Measurements from ENCODE around the gene PRR14L. TPM values are rescaled to one million over a fixed set of nuclear protein-coding genes. Genes with fewer than 3 reads are reported as not detected.
"Not testable (repeated sequence)": the region's sequence is repeated elsewhere in the genome, so short reads cannot be mapped to it uniquely, and the experiment has no call there.

Gene PRR14L
- total RNA-seq: 10 to 100 TPM; 45.2 to 45.6 TPM

- ChIA-PET CTCF (no interaction called here), POLR2A (no interaction called here)
These were observed at the start of gene PRR14L for GRCh38 chr22:31749636-31750364. TSS of gene PRR14L (minus strand) at chr22:31750132. CDS start at chr22:31738860, 11,272 bp downstream.

GRCh38 chr22:31799358-31799757, 49.4 kb upstream of the PRR14L start:
- CTCF ChIA-PET: interaction anchor here (0.6 kb wide), 1 partner anchor 8 kb away, joined by 3 read pairs; no protein-coding TSS in a partner anchor
- POLR2A ChIA-PET: not testable (repeated sequence)

GRCh38 chr22:31790240-31790639, 40.3 kb upstream of the PRR14L start:
- ChIA-PET POLR2A (interaction anchor here (0.7 kb wide), 1 partner anchor 161 kb away, joined by 3 read pairs; no protein-coding TSS in a partner anchor), CTCF (interaction anchor here (0.6 kb wide), 1 partner anchor 201 kb away, joined by 4 read pairs; no protein-coding TSS in a partner anchor)

- ChIA-PET POLR2A (interaction anchor here (0.6 to 0.7 kb wide), 2 partner anchors 161 to 517 kb away, joined by 3 to 4 read pairs; no protein-coding TSS in a partner anchor), CTCF (no interaction called here)
These were observed 39.9 kb upstream of the PRR14L start for GRCh38 chr22:31789803-31790202.

GRCh38 chr22:31776231-31776630, 26.3 kb upstream of the PRR14L start:
- CTCF ChIA-PET: interaction anchor here (0.7 to 1.4 kb wide), 2 partner anchors 22 to 188 kb away, joined by 3 to 5 read pairs; partner anchors contain the start of gene DEPDC5
- POLR2A ChIA-PET: no interaction called here

- CTCF ChIA-PET: no interaction called here
- POLR2A ChIA-PET: interaction anchor here (0.6 kb wide), 1 partner anchor 13 kb away, joined by 5 read pairs; no protein-coding TSS in a partner anchor
These were observed 23.5 kb upstream of the PRR14L start for GRCh38 chr22:31773416-31773815.

- ChIA-PET CTCF (no interaction called here), POLR2A (interaction anchor here (1.0 kb wide), 1 partner anchor 107 kb away, joined by 6 read pairs; no protein-coding TSS in a partner anchor)
These were observed 18.6 kb upstream of the PRR14L start for GRCh38 chr22:31768422-31769059.

- ChIA-PET POLR2A (no interaction called here), CTCF (no interaction called here)
These were observed 14.9 kb upstream of the PRR14L start for GRCh38 chr22:31764785-31765184.

- CTCF ChIA-PET: interaction anchor here (0.6 kb wide), 1 partner anchor 33 kb away, joined by 7 read pairs; no protein-coding TSS in a partner anchor
- POLR2A ChIA-PET: interaction anchor here (0.6 kb wide), 1 partner anchor 36 kb away, joined by 3 read pairs; no protein-coding TSS in a partner anchor
These were observed 8.9 kb upstream of the PRR14L start for GRCh38 chr22:31758860-31759259.

- CTCF ChIA-PET: no interaction called here
- POLR2A ChIA-PET: interaction anchor here (0.6 kb wide), 1 partner anchor 97 kb away, joined by 6 read pairs; no protein-coding TSS in a partner anchor
These were observed 7.3 kb upstream of the PRR14L start for GRCh38 chr22:31757265-31757664.

- POLR2A ChIA-PET: no interaction called here
- CTCF ChIA-PET: interaction anchor here (1.0 kb wide), 1 partner anchor 60 kb away, joined by 3 read pairs; no protein-coding TSS in a partner anchor
These were observed 4.9 kb upstream of the PRR14L start for GRCh38 chr22:31754813-31755212.

- CTCF ChIA-PET: interaction anchor here (0.5 to 1.4 kb wide), 7 partner anchors 10 to 315 kb away, joined by 3 to 4 read pairs (median 3); no protein-coding TSS in a partner anchor
- POLR2A ChIA-PET: interaction anchor here (1.0 to 1.4 kb wide), 3 partner anchors 76 to 407 kb away, joined by 3 to 5 read pairs (median 3); partner anchors contain the start of gene PISD
These were observed 3.9 kb upstream of the PRR14L start, which contains the start of gene DEPDC5 for GRCh38 chr22:31753634-31754501. TSS of gene DEPDC5 (plus strand) at chr22:31754019. CDS start at chr22:31754922, 903 bp downstream.

- CTCF ChIA-PET: interaction anchor here (0.6 to 1.4 kb wide), 6 partner anchors 10 to 314 kb away, joined by 3 to 4 read pairs (median 3); no protein-coding TSS in a partner anchor
These were observed 3.2 kb upstream of the PRR14L start for GRCh38 chr22:31753005-31753633.

GRCh38 chr22:31752096-31752847, 2.3 kb upstream of the PRR14L start:
- POLR2A ChIA-PET: interaction anchor here (1.0 to 1.2 kb wide), 2 partner anchors 78 to 405 kb away, joined by 3 to 4 read pairs; no protein-coding TSS in a partner anchor
- CTCF ChIA-PET: no interaction called here

More at GRCh38 chr22:31753005-31753633, 3.2 kb upstream of the PRR14L start:
- POLR2A ChIA-PET: interaction anchor here (1.0 to 1.4 kb wide), 4 partner anchors 77 to 406 kb away, joined by 3 to 5 read pairs (median 4); partner anchors contain the start of gene PISD

- POLR2A ChIA-PET: interaction anchor here (0.7 kb wide), 1 partner anchor 16 kb away, joined by 4 read pairs; no protein-coding TSS in a partner anchor
These were observed 693 bp upstream of the PRR14L start for GRCh38 chr22:31750365-31751284.

GRCh38 chr22:31748490-31748889, 1.4 kb downstream of the PRR14L start:
- ChIA-PET CTCF (no interaction called here), POLR2A (interaction anchor here (0.5 kb wide), 1 partner anchor 12 kb away, joined by 5 read pairs; no protein-coding TSS in a partner anchor)

More at GRCh38 chr22:31750365-31751284, 693 bp upstream of the PRR14L start:
- CTCF ChIA-PET: no interaction called here
